Mesothelial cell of epicardium (in vitro differentiated cells): ENCODE results near the gene COQ10A. TPM values are rescaled to one million over a fixed set of nuclear protein-coding genes. Genes with fewer than 3 reads are reported as not detected.

Experiments used
- DNase-seq, 2 experiments: peaks; one replicate each; pipeline ENCODE4 v3.0.0; 2021; ENCODE audit warnings: low spot score in 2 of 2; ENCODE audit not compliant: unreplicated experiment in 2 of 2
- H3K27ac Mint-ChIP-seq: 2 replicates; pipeline ENCODE4 v1.8.0; 2021; ENCODE audit warnings: mixed read lengths
- H3K27me3 Mint-ChIP-seq: 2 replicates; pipeline ENCODE4 v1.8.0; 2021; ENCODE audit warnings: low read depth, mixed read lengths
- H3K36me3 Mint-ChIP-seq: 2 replicates; pipeline ENCODE4 v1.8.0; 2021; ENCODE audit warnings: mixed read lengths
- H3K4me1 Mint-ChIP-seq: 2 replicates; pipeline ENCODE4 v1.8.0; 2021; ENCODE audit warnings: mixed read lengths
- H3K4me3 Mint-ChIP-seq: 2 replicates; pipeline ENCODE4 v1.8.0; 2021; ENCODE audit warnings: mild to moderate bottlenecking, moderate library complexity, mixed read lengths
- H3K9me3 Mint-ChIP-seq: 2 replicates; pipeline ENCODE4 v1.8.0; 2021; ENCODE audit warnings: mixed read lengths
- total RNA-seq: library from RNA; stranded (reverse); gene quantifications from 3 replicates; pipeline ENCODE4 v1.2.1, GENCODE V29; 2021
- TF ChIP-seq, protein P1 (sequence below): fragments of 200-600 bp; sonication (generic); IDR thresholded peaks from one replicate; pipeline ENCODE4 v1.5.0; 2021; ENCODE audit warnings: antibody characterized with exemption; ENCODE audit not compliant: unreplicated experiment

COQ10A gene
- total RNA-seq, 1 donor from 2014 or later = 15.3 TPM

DNA sequence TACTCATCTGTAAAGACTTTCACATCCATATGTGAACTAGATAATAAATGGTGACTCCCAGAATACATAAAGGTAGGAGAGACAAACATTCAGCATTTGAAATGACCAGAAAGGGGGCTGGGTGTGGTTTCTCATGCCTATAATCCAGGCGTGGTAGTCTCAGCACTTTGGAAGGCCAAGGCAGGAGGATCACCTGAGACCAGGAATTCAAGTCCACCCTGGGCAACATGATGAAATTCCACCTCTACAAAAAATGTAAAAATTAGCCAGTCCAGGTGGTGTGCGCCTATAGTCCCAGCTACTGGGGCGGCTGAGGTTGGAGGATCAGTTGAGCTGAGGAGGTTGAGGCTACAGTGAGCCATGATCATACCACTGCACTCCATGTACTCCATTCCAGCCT is 37.5 kb downstream of the COQ10A start:
- peaks cover 13% of the 10 kb centered on the region for H3K4me1 Mint-ChIP-seq
- no peak for DNase-seq
- H3K4me3 Mint-ChIP-seq = no peak overlapping the region
- no peak overlapping the region for H3K27ac Mint-ChIP-seq
- TF ChIP-seq, protein P1, sequence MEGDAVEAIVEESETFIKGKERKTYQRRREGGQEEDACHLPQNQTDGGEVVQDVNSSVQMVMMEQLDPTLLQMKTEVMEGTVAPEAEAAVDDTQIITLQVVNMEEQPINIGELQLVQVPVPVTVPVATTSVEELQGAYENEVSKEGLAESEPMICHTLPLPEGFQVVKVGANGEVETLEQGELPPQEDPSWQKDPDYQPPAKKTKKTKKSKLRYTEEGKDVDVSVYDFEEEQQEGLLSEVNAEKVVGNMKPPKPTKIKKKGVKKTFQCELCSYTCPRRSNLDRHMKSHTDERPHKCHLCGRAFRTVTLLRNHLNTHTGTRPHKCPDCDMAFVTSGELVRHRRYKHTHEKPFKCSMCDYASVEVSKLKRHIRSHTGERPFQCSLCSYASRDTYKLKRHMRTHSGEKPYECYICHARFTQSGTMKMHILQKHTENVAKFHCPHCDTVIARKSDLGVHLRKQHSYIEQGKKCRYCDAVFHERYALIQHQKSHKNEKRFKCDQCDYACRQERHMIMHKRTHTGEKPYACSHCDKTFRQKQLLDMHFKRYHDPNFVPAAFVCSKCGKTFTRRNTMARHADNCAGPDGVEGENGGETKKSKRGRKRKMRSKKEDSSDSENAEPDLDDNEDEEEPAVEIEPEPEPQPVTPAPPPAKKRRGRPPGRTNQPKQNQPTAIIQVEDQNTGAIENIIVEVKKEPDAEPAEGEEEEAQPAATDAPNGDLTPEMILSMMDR = no peak
- H3K27me3 Mint-ChIP-seq = no peaks in the 10 kb centered on the region
- H3K36me3 Mint-ChIP-seq = peaks cover 13% of the 10 kb centered on the region
- no peaks in the 10 kb centered on the region for H3K9me3 Mint-ChIP-seq

DNA sequence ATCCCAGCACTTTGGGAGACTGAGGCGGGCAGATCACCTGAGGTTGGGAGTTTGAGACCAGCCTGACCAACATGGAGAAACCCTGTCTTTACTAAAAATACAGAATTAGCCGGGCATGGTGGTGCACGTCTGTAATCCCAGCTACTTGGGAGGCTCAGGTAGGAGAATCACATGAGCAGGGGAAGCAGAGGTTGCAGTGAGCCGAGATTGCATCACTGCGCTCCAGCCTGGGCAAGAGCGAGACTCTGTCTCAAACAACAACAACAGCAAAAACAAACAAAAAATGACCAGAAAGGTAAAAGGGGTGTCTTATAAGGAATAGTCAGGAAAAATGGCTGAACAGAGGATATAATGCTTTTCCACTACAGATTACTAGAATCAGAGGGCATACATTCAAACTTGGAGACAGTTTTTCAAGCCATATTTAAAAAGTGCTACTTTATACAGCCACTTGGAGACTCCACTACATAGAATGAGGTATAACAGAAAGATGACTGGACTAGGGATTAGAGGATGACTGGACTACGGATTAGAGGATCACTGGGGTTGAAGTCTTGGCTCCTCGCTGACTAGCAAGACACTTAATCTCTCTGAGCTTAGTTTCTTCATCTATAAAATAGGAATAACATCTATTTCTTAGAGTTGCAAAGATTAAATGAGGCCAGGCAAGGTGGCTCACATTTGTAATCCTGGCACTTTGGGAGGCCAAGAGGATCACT is 38.3 kb downstream of the COQ10A start:
- no peak for DNase-seq
- Mint-ChIP-seq H3K27ac (no peak overlapping the region), H3K27me3 (no peaks in the 10 kb centered on the region), H3K4me3 (no peak overlapping the region), H3K4me1 (peaks cover 12% of the 10 kb centered on the region), H3K9me3 (no peaks in the 10 kb centered on the region), H3K36me3 (peaks cover 17% of the 10 kb centered on the region)
- TF ChIP-seq, protein P1 = no peak

DNA sequence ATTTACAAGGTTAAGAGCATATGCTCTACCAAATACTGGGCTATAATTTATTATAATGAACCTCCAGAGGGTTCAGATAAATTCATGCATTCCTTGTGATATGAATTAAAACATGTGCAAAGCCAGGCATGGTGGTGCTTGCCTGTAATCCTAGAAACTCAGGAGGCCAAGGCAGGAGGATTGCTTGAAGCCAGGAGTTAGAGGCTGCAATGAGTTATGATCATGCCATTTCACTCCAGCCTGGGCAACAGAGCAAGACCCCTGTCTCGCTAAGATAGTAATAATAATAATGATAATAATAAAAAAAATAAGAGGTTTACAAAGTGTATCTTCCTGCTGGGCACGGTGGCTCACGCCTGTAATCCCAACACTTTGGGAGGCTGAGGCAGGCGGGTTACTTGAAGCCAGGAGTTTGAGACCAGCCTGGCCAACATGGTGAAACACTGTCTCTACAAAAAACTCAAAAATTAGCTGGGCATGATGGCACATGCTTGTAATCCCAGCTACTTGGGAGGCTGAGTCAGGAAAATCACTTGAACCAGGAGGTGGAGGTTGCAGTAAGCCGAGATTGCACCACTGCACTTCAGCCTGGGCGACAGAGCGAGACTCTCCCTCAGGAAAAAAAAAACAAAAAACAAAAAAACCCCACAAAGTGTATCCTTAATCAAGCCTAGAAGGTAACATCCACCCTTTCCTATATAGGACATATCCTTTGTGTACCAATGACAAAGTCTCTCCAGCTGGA is 40.7 kb downstream of the COQ10A start:
- Mint-ChIP-seq H3K36me3 (peaks cover 20% of the 10 kb centered on the region), H3K4me1 (no peaks in the 10 kb centered on the region), H3K27ac (no peak overlapping the region), H3K9me3 (no peaks in the 10 kb centered on the region), H3K27me3 (no peaks in the 10 kb centered on the region), H3K4me3 (no peak overlapping the region)
- TF ChIP-seq, protein P1 = no peak
- DNase-seq = no peak

DNA sequence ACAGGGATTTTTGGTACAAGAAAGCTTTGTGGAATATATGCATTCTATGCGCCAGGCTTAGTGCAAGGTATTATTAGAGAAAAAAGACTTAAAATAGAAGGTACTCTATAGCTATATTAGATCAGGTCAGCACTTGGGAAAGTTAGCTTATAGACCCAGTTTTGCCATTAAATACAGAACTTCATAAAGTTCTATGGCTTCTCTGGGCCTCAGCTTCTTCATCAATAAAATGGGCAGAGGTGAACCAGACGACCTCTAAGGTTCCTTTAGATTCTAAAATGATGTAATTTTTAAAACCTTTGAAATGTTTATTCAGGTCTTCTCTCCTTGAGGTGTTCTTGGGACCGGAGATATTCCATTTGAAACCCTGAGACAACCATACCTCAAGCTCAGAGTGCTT is 42.0 kb downstream of the COQ10A start:
- H3K27ac Mint-ChIP-seq = no peak overlapping the region
- H3K4me1 Mint-ChIP-seq = no peaks in the 10 kb centered on the region
- H3K9me3 Mint-ChIP-seq = no peaks in the 10 kb centered on the region
- no peak for DNase-seq
- H3K36me3 Mint-ChIP-seq = peaks cover 20% of the 10 kb centered on the region
- H3K27me3 Mint-ChIP-seq = no peaks in the 10 kb centered on the region
- H3K4me3 Mint-ChIP-seq = no peak overlapping the region
- TF ChIP-seq, protein P1 = no peak

DNA sequence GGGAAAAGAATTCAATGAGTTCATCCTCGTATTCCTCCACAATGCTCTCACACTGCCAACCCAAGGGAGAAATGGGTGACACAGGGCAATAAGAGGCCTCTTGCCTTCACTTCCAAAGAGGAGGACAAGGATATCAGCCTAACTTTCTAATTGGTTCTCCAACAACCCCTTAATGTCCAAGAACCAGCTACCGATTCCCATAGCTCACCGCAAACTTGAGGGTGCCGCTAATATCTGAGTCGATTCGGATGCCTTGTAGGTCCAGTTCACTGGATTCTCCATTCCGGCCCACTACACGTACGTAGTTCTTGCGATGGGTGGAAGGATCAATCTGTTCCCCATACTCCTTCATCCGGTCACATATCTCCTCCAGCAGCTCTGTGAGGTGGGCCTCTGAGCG is 44.3 kb downstream of the COQ10A start:
- H3K4me3 Mint-ChIP-seq = no peak overlapping the region
- TF ChIP-seq, protein P1 = no peak
- peaks cover 11% of the 10 kb centered on the region for H3K4me1 Mint-ChIP-seq
- no peaks in the 10 kb centered on the region for H3K9me3 Mint-ChIP-seq
- no peak overlapping the region for H3K27ac Mint-ChIP-seq
- no peaks in the 10 kb centered on the region for H3K27me3 Mint-ChIP-seq
- DNase-seq = no peak
- peaks cover 12% of the 10 kb centered on the region for H3K36me3 Mint-ChIP-seq
